HepG2 (cell line): ENCODE results near the gene AMOTL1. TPM values are rescaled to one million over a fixed set of nuclear protein-coding genes. Genes with fewer than 3 reads are reported as not detected.

Experiments used
- ATM ChIP-seq: fragments of 450-650 bp; IDR thresholded peaks from 2 replicates; pipeline ENCODE4 v1.7.1; 2017; ENCODE audit warnings: mild to moderate bottlenecking, borderline replicate concordance
- HNRNPK ChIP-seq: fragments of 200-400 bp; formaldehyde crosslinking; IDR thresholded peaks from 2 replicates; pipeline ENCODE4 v1.6.1; 2018; ENCODE audit warnings: low read length, low read depth, moderate library complexity, mild to moderate bottlenecking; ENCODE audit not compliant: poor library complexity, severe bottlenecking
- MED13 ChIP-seq: sonication (generic); formaldehyde crosslinking; IDR thresholded peaks from 2 replicates; pipeline ENCODE4 v1.5.0; 2020; ENCODE audit warnings: missing genetic modification reagents
- MIER2 ChIP-seq: IDR thresholded peaks from 2 replicates; pipeline ENCODE4 v1.6.1; 2016; ENCODE audit warnings: missing biosample characterization, missing genetic modification reagents
- NCOA5 ChIP-seq: sonication (generic); formaldehyde crosslinking; IDR thresholded peaks from 2 replicates; pipeline ENCODE4 v1.4.0; 2020; ENCODE audit warnings: missing genetic modification reagents
- NFE2L1 ChIP-seq: sonication (generic); formaldehyde crosslinking; IDR thresholded peaks from 2 replicates; pipeline ENCODE4 v1.4.0; 2020; ENCODE audit warnings: missing genetic modification reagents, mild to moderate bottlenecking, borderline replicate concordance
- NRL ChIP-seq: sonication (generic); formaldehyde crosslinking; IDR thresholded peaks from 2 replicates; pipeline ENCODE4 v1.5.0; 2020; ENCODE audit warnings: missing genetic modification reagents, mild to moderate bottlenecking, moderate library complexity, borderline replicate concordance
- POLR2G ChIP-seq: fragments of 200-400 bp; formaldehyde crosslinking; IDR thresholded peaks from 2 replicates; pipeline ENCODE4 v1.6.1; 2018; ENCODE audit warnings: mild to moderate bottlenecking, low read depth, low read length, moderate library complexity
- XRCC5 ChIP-seq: fragments of 200-400 bp; formaldehyde crosslinking; optimal IDR thresholded peaks from 2 replicates; pipeline ENCODE3; 2017; ENCODE audit warnings: mild to moderate bottlenecking, low read length
- ZKSCAN8 ChIP-seq: IDR thresholded peaks from 2 replicates; pipeline ENCODE4 v1.6.1; 2016; ENCODE audit warnings: borderline replicate concordance, missing genetic modification reagents, missing compliant biosample characterization
- ZMYM4 ChIP-seq: sonication (generic); formaldehyde crosslinking; IDR thresholded peaks from 2 replicates; pipeline ENCODE4 v1.8.1; 2023; ENCODE audit warnings: mild to moderate bottlenecking, missing genetic modification reagents
- ZNF775 ChIP-seq: sonication (generic); formaldehyde crosslinking; IDR thresholded peaks from 2 replicates; pipeline ENCODE4 v1.4.0; 2020; ENCODE audit warnings: missing genetic modification reagents, mild to moderate bottlenecking, moderate library complexity, borderline replicate concordance
- polyA plus RNA-seq, 8 experiments: library from polyadenylated mRNA; depleted of rRNA in 3 of 8; stranded (reverse) in 7 of 8; unstranded in 1 of 8; fragments of >200 nt; fragmentation: Illumina TruSeq in 4 of 8; extraction: Trizol in 4 of 8; gene quantifications; 2 replicates each; pipeline versions ENCODE4 v1.2.1 to v1.2.3, GENCODE V29; 2011 to 2016; ENCODE audit warnings: low read depth in 4 of 8, missing spikeins in 1 of 8, mixed read lengths in 1 of 8; ENCODE audit not compliant: insufficient read depth in 1 of 8
- total RNA-seq, 5 experiments: library from RNA; depleted of rRNA; stranded (reverse); fragments of >200 nt; fragmentation: Illumina TruSeq; extraction: Trizol; gene quantifications; 2 replicates each; pipeline ENCODE4 v1.2.3, GENCODE V29; 2016; ENCODE audit warnings: low read depth in 1 of 5
- TF ChIP-seq, protein P1 (sequence below): sonication (generic); formaldehyde crosslinking; IDR thresholded peaks from 2 replicates; pipeline ENCODE4 v1.4.0; 2020; ENCODE audit warnings: missing genetic modification reagents
- TF ChIP-seq, protein P2 (sequence below): sonication (generic); formaldehyde crosslinking; conservative IDR thresholded peaks from 2 replicates; pipeline ENCODE4 v1.8.1; 2023; ENCODE audit warnings: missing genetic modification reagents

AMOTL1 gene
- total and polyA plus RNA-seq, 2 of the 13 experiments (the other 11 are each of a cell fraction or from before 2014, with no cell fraction given), result 0.01 to 0.20 TPM

- TF ChIP-seq, protein P1, sequence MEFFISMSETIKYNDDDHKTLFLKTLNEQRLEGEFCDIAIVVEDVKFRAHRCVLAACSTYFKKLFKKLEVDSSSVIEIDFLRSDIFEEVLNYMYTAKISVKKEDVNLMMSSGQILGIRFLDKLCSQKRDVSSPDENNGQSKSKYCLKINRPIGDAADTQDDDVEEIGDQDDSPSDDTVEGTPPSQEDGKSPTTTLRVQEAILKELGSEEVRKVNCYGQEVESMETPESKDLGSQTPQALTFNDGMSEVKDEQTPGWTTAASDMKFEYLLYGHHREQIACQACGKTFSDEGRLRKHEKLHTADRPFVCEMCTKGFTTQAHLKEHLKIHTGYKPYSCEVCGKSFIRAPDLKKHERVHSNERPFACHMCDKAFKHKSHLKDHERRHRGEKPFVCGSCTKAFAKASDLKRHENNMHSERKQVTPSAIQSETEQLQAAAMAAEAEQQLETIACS (CRISPR knock-in tag), result peak; percentile 81
- TF ChIP-seq NFE2L1 (CRISPR knock-in tag), result no peak
- TF ChIP-seq NRL (CRISPR knock-in tag), result no peak
- TF ChIP-seq ZMYM4, result peak; percentile 25; the same call in 1 of the 2 replicates
- TF ChIP-seq NCOA5 (CRISPR knock-in tag), result no peak
- no peak for TF ChIP-seq HNRNPK
- no peak for TF ChIP-seq POLR2G
- TF ChIP-seq, protein P2, sequence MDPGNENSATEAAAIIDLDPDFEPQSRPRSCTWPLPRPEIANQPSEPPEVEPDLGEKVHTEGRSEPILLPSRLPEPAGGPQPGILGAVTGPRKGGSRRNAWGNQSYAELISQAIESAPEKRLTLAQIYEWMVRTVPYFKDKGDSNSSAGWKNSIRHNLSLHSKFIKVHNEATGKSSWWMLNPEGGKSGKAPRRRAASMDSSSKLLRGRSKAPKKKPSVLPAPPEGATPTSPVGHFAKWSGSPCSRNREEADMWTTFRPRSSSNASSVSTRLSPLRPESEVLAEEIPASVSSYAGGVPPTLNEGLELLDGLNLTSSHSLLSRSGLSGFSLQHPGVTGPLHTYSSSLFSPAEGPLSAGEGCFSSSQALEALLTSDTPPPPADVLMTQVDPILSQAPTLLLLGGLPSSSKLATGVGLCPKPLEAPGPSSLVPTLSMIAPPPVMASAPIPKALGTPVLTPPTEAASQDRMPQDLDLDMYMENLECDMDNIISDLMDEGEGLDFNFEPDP (CRISPR knock-in tag), result no peak
- TF ChIP-seq MED13 (CRISPR knock-in tag), result no peak
- peak; percentile 33 for TF ChIP-seq XRCC5
- TF ChIP-seq ZKSCAN8 (CRISPR knock-in tag), result no peak
- TF ChIP-seq ZNF775 (CRISPR knock-in tag), result no peak
- TF ChIP-seq MIER2 (CRISPR knock-in tag), result no peak
- no peak for TF ChIP-seq ATM
Observed at GRCh38 chr11:94767701-94768601, at the start of gene AMOTL1 (continued).
